Left ventricle myocardium inferior (tissue), 1 donor: ENCODE results near the gene PIP4K2A. TPM values are rescaled to one million over a fixed set of nuclear protein-coding genes. Genes with fewer than 3 reads are reported as not detected.

ENCODE experiments used
- DNase-seq: peaks from one replicate; pipeline ENCODE4 v3.0.0-alpha.2; 2020
- H3K27ac ChIP-seq: fragments of 200-600 bp; replicated peaks from 2 replicates; pipeline ENCODE4 v1.8.0; 2021
- H3K27me3 ChIP-seq: fragments of 200-600 bp; 2 replicates; pipeline ENCODE4 v1.8.0; 2021; ENCODE audit warnings: low read depth
- H3K36me3 ChIP-seq: fragments of 200-600 bp; 2 replicates; pipeline ENCODE4 v1.8.0; 2021
- H3K4me1 ChIP-seq: fragments of 200-600 bp; 2 replicates; pipeline ENCODE4 v1.8.0; 2021
- H3K4me3 ChIP-seq: fragments of 200-600 bp; 2 replicates; pipeline ENCODE4 v1.8.0; 2021; ENCODE audit warnings: mild to moderate bottlenecking, moderate library complexity
- H3K9me3 ChIP-seq: fragments of 200-600 bp; replicated peaks from 2 replicates; pipeline ENCODE4 v1.8.0; 2021
- intact Hi-C: fragments of 100-400 bp; cut with micrococcal nuclease; formaldehyde crosslinking; loops from one replicate; pipeline ENCODE4 v1.11.0; 2022
- total RNA-seq: library from RNA; stranded (reverse); fragmentation: NEBNext Ultra II Directional; extraction: Animal tissue kit (Norgen Biotek cat#: 25700); gene quantifications from one replicate; pipeline ENCODE4 v1.2.1, GENCODE V29; 2021
- TF ChIP-seq, protein P1 (sequence below): fragments of 200-600 bp; IDR thresholded peaks from 2 replicates; pipeline ENCODE4 v1.8.0; 2021; ENCODE audit warnings: antibody characterized with exemption, mild to moderate bottlenecking, borderline replicate concordance
- donor health status: DM: no; HTN: yes; CAD: no; lungs with severe emphysema.

PIP4K2A gene
- total RNA-seq, 1 donor from 2014 or later = 12.6 TPM

DNA sequence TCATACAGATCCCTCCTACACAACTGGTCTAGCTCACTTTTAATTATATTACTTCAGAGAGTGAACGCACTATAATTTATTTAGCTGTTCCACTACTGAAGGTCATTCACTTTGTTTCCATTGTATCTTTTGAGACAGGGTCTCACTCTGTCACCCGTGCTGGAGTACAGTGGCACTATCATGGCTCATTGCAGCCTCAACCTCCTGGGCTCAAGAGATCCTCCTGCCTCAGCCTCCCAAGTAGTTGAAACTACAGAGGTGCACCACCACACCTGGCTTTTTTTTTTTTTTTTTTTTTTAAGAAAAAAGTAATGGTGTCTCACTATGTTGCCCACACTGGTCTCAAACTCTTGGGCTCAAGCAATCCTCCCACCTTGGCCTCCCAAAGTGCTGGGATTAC lies 49.0 kb downstream of the PIP4K2A start:
- intact Hi-C loops = no loop called here
- Histone ChIP-seq H3K4me1 (peaks cover 12% of the 10 kb centered on the region), H3K9me3 (no peaks in the 10 kb centered on the region), H3K4me3 (no peak overlapping the region), H3K36me3 (no peaks in the 10 kb centered on the region), H3K27me3 (no peaks in the 10 kb centered on the region), H3K27ac (no peak overlapping the region)
- no peak for DNase-seq
- TF ChIP-seq, protein P1, sequence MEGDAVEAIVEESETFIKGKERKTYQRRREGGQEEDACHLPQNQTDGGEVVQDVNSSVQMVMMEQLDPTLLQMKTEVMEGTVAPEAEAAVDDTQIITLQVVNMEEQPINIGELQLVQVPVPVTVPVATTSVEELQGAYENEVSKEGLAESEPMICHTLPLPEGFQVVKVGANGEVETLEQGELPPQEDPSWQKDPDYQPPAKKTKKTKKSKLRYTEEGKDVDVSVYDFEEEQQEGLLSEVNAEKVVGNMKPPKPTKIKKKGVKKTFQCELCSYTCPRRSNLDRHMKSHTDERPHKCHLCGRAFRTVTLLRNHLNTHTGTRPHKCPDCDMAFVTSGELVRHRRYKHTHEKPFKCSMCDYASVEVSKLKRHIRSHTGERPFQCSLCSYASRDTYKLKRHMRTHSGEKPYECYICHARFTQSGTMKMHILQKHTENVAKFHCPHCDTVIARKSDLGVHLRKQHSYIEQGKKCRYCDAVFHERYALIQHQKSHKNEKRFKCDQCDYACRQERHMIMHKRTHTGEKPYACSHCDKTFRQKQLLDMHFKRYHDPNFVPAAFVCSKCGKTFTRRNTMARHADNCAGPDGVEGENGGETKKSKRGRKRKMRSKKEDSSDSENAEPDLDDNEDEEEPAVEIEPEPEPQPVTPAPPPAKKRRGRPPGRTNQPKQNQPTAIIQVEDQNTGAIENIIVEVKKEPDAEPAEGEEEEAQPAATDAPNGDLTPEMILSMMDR = no peak

DNA sequence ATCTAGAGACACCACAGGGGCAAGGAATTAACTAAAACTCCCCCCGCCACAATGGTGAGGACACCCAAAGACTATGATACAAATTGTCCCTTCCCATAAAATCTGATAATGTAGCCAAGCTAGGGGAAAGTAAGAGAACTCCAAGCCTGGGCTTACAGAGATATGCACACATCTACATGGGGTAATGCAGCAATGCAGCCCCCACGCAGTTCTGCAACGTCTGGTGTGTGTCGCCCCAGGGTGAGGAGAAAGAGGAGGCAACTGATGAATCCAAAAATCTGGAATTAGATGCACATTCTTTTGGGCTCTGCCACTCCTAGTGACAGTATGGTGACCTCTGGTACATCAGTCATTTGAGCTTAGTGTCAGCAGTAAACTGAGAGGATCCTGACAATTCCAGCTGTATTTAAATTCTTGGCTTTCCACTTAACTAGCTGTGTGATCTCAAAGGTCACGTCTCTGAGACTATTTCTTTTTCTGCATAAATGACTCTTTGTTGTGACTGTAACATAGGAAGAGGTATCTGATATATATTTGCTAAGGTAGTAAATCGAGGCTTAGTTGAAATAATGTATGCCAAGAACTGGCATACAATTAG lies 51.5 kb downstream of the PIP4K2A start:
- no peak for DNase-seq
- H3K4me3 ChIP-seq = no peak overlapping the region
- intact Hi-C loops = no loop called here
- no peak overlapping the region for H3K27ac ChIP-seq
- no peaks in the 10 kb centered on the region for H3K27me3 ChIP-seq
- H3K9me3 ChIP-seq = no peaks in the 10 kb centered on the region
- TF ChIP-seq, protein P1 = no peak
- H3K36me3 ChIP-seq = no peaks in the 10 kb centered on the region
- H3K4me1 ChIP-seq = peaks cover 23% of the 10 kb centered on the region

DNA sequence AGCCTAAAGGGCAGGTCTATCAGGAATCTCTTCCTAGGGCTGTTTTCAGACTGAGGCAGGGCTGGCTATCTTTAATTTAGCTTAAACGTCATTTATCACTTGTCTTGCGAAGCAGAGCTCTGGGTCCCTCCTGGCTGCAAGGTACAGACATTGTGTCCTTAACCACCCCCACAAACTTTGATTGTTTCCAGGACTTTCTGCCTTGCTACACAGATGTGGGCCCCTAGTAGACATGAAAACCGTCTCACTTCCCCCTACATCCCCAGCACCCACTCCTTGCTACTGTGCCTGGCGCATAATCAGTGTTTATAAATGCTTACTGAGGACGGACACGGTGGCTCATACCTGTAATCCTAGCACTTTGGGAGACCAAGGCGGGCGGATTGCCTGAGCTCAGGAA lies 54.5 kb downstream of the PIP4K2A start:
- peaks cover 25% of the 10 kb centered on the region for H3K4me1 ChIP-seq
- no peak for DNase-seq
- H3K4me3 ChIP-seq = no peak overlapping the region
- no peaks in the 10 kb centered on the region for H3K36me3 ChIP-seq
- H3K27me3 ChIP-seq = no peaks in the 10 kb centered on the region
- H3K27ac ChIP-seq = no peak overlapping the region
- H3K9me3 ChIP-seq = no peaks in the 10 kb centered on the region
- TF ChIP-seq, protein P1 = no peak
- intact Hi-C loops = no loop called here

DNA sequence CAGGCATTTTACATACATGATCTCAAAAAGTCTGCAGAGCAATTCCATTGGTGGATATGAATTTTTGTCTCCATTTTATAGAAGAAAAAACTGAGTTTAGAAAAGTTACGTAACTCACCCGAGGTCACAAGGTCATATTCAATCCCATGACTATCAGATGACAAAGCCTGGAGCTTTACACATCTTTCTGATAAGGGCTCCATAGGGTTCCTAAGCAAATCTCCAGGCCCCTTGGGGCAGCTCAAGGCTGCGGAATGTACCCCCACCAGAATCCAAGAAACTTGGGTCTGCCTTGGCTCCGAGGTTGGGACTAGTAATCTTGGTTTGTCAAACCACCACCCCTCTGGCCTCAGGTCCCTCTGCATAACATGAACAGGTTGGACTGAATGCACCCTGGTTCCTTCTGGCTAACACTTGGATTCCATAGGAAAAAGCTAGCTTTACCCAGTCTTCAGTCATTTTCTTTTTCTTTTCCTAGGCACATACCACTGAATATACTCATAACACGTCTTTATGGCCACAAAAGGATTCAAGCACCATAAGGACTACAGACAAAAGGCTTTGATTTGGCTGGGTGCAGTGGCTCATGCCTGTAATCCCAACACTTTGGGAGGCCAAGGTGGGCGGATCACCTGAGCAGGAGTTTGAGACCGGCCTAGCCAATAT lies 55.5 kb downstream of the PIP4K2A start:
- intact Hi-C loops = no loop called here
- no peaks in the 10 kb centered on the region for H3K27me3 ChIP-seq
- H3K4me1 ChIP-seq = peaks cover 25% of the 10 kb centered on the region
- no peak for DNase-seq
- H3K27ac ChIP-seq = no peak overlapping the region
- H3K36me3 ChIP-seq = no peaks in the 10 kb centered on the region
- H3K9me3 ChIP-seq = no peaks in the 10 kb centered on the region
- no peak overlapping the region for H3K4me3 ChIP-seq
- TF ChIP-seq, protein P1 = no peak

DNA sequence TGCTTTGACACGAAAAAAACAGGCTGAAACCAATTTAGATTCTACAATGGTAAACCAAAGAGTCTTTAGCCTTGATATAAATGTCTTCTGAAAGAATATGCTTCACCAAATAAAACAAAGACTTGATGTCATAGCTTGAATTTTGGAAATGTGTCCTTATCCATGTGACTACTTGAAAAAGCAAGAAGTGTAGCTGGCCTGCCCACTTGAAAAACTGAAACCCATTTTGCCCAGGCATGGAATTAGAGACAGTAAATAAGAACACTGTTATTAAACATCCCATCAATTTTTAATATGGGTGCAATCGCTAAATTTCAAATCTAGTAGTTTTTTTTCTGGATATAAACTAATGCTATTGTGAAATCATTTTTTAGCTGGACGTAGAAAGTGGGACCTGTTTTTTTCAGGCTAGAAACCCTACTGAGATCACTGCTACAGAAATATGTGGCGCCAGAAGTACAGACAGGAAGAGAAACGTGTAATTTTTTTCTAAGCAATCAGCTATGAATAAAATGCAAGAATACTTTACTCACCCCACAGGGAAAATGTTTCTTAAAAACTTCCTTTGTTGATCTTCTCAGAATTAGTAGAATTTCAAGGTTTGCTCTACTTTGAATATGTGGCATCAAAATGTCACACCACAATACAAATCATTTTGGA lies 56.7 kb downstream of the PIP4K2A start:
- Histone ChIP-seq H3K27ac (peak overlapping the region; percentile 4), H3K4me1 (peaks cover 30% of the 10 kb centered on the region), H3K4me3 (no peak overlapping the region), H3K36me3 (no peaks in the 10 kb centered on the region), H3K27me3 (no peaks in the 10 kb centered on the region), H3K9me3 (no peaks in the 10 kb centered on the region)
- TF ChIP-seq, protein P1 = no peak
- no peak for DNase-seq
- intact Hi-C loops = no loop called here
